HepG2 (cell line): Measurements from ENCODE around the gene TOPORS. TPM values are rescaled to one million over a fixed set of nuclear protein-coding genes. Genes with fewer than 3 reads are reported as not detected.

Experiments used
- ATF7 ChIP-seq, 2 experiments: fragments of 450-650 bp in 1 of 2; sonication (generic) in 1 of 2; formaldehyde crosslinking in 1 of 2; IDR thresholded peaks; 2 replicates each; pipeline versions ENCODE4 v1.4.0 to v1.6.1; 2016 to 2020; ENCODE audit warnings: antibody characterized with exemption in 1 of 2, mild to moderate bottlenecking in 1 of 2, missing genetic modification reagents in 1 of 2
- CENPBD1 ChIP-seq: sonication (generic); formaldehyde crosslinking; IDR thresholded peaks from 2 replicates; pipeline ENCODE4 v1.8.0; 2022; ENCODE audit warnings: missing genetic modification reagents, low read depth, mild to moderate bottlenecking, borderline replicate concordance
- HCFC1 ChIP-seq: fragments of 150-350 bp; IDR thresholded peaks from 2 replicates; pipeline ENCODE4 v1.6.1; 2014; ENCODE audit warnings: low read depth, low read length
- JUN ChIP-seq: sonication (generic); formaldehyde crosslinking; IDR thresholded peaks from 2 replicates; pipeline ENCODE4 v1.4.0; 2020; ENCODE audit warnings: mild to moderate bottlenecking, missing genetic modification reagents
- KDM1A ChIP-seq: IDR thresholded peaks from 2 replicates; pipeline ENCODE4 v1.6.1; 2016; ENCODE audit warnings: missing compliant biosample characterization
- KMT2A ChIP-seq: sonication (generic); formaldehyde crosslinking; IDR thresholded peaks from 2 replicates; pipeline ENCODE4 v1.4.0; 2020; ENCODE audit warnings: missing genetic modification reagents
- NR0B2 ChIP-seq: sonication (generic); formaldehyde crosslinking; IDR thresholded peaks from 2 replicates; pipeline ENCODE4 v1.4.0; 2020; ENCODE audit warnings: mild to moderate bottlenecking, missing genetic modification reagents
- PAWR ChIP-seq: sonication (generic); formaldehyde crosslinking; IDR thresholded peaks from 2 replicates; pipeline ENCODE4 v1.4.0; 2020; ENCODE audit warnings: missing genetic modification reagents, mild to moderate bottlenecking, borderline replicate concordance
- PTBP1 ChIP-seq: fragments of 200-400 bp; formaldehyde crosslinking; IDR thresholded peaks from 2 replicates; pipeline ENCODE4 v1.6.1; 2018; ENCODE audit warnings: low read length, low read depth; ENCODE audit not compliant: poor library complexity, severe bottlenecking
- SATB2 ChIP-seq: sonication (generic); formaldehyde crosslinking; IDR thresholded peaks from 2 replicates; pipeline ENCODE4 v1.5.0; 2020; ENCODE audit warnings: missing genetic modification reagents
- SP140L ChIP-seq: sonication (generic); formaldehyde crosslinking; IDR thresholded peaks from 2 replicates; pipeline ENCODE4 v1.4.0; 2020; ENCODE audit warnings: missing genetic modification reagents, borderline replicate concordance
- WIZ ChIP-seq: sonication (generic); formaldehyde crosslinking; IDR thresholded peaks from 2 replicates; pipeline ENCODE4 v1.5.1; 2020; ENCODE audit warnings: mild to moderate bottlenecking, missing genetic modification reagents
- XRCC5 ChIP-seq: fragments of 200-400 bp; formaldehyde crosslinking; optimal IDR thresholded peaks from 2 replicates; pipeline ENCODE3; 2017; ENCODE audit warnings: mild to moderate bottlenecking, low read length
- ZFP91 ChIP-seq: sonication (generic); formaldehyde crosslinking; IDR thresholded peaks from 2 replicates; pipeline ENCODE4 v1.9.0; 2022; ENCODE audit warnings: missing genetic modification reagents, mild to moderate bottlenecking, borderline replicate concordance
- ZNF180 ChIP-seq: sonication (generic); formaldehyde crosslinking; IDR thresholded peaks from 2 replicates; pipeline ENCODE4 v1.4.0; 2020; ENCODE audit warnings: low read depth, missing genetic modification reagents, borderline replicate concordance
- ZNF615 ChIP-seq: sonication (generic); formaldehyde crosslinking; IDR thresholded peaks from 2 replicates; pipeline ENCODE4 v1.5.0; 2020; ENCODE audit warnings: mild to moderate bottlenecking, missing genetic modification reagents, borderline replicate concordance
- ZNF775 ChIP-seq: sonication (generic); formaldehyde crosslinking; IDR thresholded peaks from 2 replicates; pipeline ENCODE4 v1.4.0; 2020; ENCODE audit warnings: missing genetic modification reagents, mild to moderate bottlenecking, moderate library complexity, borderline replicate concordance
- ZNF792 ChIP-seq: IDR thresholded peaks from 2 replicates; pipeline ENCODE4 v1.6.1; 2016
- ZNF83 ChIP-seq: sonication (generic); formaldehyde crosslinking; IDR thresholded peaks from 2 replicates; pipeline ENCODE4 v1.4.0; 2020; ENCODE audit warnings: missing genetic modification reagents, mild to moderate bottlenecking, borderline replicate concordance
- polyA plus RNA-seq, 8 experiments: library from polyadenylated mRNA; depleted of rRNA in 3 of 8; stranded (reverse) in 7 of 8; unstranded in 1 of 8; fragments of >200 nt; fragmentation: Illumina TruSeq in 4 of 8; extraction: Trizol in 4 of 8; gene quantifications; 2 replicates each; pipeline versions ENCODE4 v1.2.1 to v1.2.3, GENCODE V29; 2011 to 2016; ENCODE audit warnings: low read depth in 4 of 8, missing spikeins in 1 of 8, mixed read lengths in 1 of 8; ENCODE audit not compliant: insufficient read depth in 1 of 8
- total RNA-seq, 5 experiments: library from RNA; depleted of rRNA; stranded (reverse); fragments of >200 nt; fragmentation: Illumina TruSeq; extraction: Trizol; gene quantifications; 2 replicates each; pipeline ENCODE4 v1.2.3, GENCODE V29; 2016; ENCODE audit warnings: low read depth in 1 of 5
- TF ChIP-seq, protein P1 (sequence below): IDR thresholded peaks from 2 replicates; pipeline ENCODE4 v1.6.1; 2016; ENCODE audit warnings: missing compliant biosample characterization, missing genetic modification reagents, borderline replicate concordance
- TF ChIP-seq, protein P2 (sequence below): sonication (generic); formaldehyde crosslinking; IDR thresholded peaks from 2 replicates; pipeline ENCODE4 v1.5.0; 2020; ENCODE audit warnings: missing genetic modification reagents
- TF ChIP-seq, protein P3 (sequence below): sonication (generic); formaldehyde crosslinking; IDR thresholded peaks from 2 replicates; pipeline ENCODE4 v1.4.0; 2020; ENCODE audit warnings: mild to moderate bottlenecking, missing genetic modification reagents, borderline replicate concordance

The TOPORS gene
- total and polyA plus RNA-seq, 2 of the 13 experiments (the other 11 are each of a cell fraction or from before 2014, with no cell fraction given), result 6.8 to 19.6 TPM

DNA sequence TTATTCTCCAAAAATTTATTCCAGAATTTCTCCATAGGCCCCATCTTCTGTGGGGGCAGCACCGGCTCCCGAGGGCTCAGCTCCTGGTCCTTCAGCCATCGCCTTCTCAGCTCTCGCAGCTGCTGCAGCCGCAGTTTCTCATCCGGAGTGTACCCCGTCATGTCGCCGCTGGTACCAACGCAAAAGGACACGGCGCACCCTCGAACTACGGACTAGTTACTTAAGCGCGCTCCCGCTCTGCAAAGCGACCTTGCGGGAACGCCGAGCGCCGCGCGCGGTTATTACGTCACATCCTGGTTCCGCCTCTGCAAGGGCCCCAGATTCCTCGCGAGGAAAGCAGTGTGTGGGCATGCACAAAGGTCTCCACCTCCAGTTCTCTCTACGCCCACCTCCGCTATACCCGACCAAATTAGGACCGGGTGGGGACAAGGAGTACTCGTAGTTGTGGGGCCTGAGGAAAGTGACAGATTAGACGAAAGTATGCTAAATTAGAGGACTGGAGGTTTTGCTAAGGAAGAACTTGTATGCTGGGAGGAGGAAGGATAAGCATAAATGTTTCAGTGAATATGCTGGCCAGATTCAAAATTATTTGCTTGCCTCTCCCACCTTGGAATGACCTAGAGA lies 20.6 kb upstream of the TOPORS start, which contains the start of gene NDUFB6 (continued):
- no peak for TF ChIP-seq SATB2 (CRISPR knock-in tag)
- no peak for TF ChIP-seq KDM1A (CRISPR knock-in tag)
- TF ChIP-seq KMT2A (CRISPR knock-in tag), result peak; percentile 87
- TF ChIP-seq, protein P1, sequence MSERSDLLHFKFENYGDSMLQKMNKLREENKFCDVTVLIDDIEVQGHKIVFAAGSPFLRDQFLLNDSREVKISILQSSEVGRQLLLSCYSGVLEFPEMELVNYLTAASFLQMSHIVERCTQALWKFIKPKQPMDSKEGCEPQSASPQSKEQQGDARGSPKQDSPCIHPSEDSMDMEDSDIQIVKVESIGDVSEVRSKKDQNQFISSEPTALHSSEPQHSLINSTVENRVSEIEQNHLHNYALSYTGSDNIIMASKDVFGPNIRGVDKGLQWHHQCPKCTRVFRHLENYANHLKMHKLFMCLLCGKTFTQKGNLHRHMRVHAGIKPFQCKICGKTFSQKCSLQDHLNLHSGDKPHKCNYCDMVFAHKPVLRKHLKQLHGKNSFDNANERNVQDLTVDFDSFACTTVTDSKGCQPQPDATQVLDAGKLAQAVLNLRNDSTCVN (CRISPR knock-in tag), result no peak
- TF ChIP-seq ZNF792 (CRISPR knock-in tag), result peak; percentile 51; the same call in 1 of the 2 replicates
- no peak for TF ChIP-seq PAWR
- TF ChIP-seq JUN (CRISPR knock-in tag), result no peak; the same call in 1 of the 2 replicates
- no peak for TF ChIP-seq NR0B2
- no peak for TF ChIP-seq ZNF83 (CRISPR knock-in tag)
- no peak for TF ChIP-seq SP140L (CRISPR knock-in tag)
- TF ChIP-seq ZNF775, result 0 out of 2 replicates have a peak, but pooled peaks have one; percentile 47
- TF ChIP-seq ATF7 (IDR thresholded peaks at IDR 0.05), result peak; percentile 72
- TF ChIP-seq ATF7 (CRISPR knock-in tag; IDR thresholded peaks at IDR 0.05), result peak; percentile 81
- TF ChIP-seq CENPBD1 (CRISPR knock-in tag), result no peak
- TF ChIP-seq, protein P2, sequence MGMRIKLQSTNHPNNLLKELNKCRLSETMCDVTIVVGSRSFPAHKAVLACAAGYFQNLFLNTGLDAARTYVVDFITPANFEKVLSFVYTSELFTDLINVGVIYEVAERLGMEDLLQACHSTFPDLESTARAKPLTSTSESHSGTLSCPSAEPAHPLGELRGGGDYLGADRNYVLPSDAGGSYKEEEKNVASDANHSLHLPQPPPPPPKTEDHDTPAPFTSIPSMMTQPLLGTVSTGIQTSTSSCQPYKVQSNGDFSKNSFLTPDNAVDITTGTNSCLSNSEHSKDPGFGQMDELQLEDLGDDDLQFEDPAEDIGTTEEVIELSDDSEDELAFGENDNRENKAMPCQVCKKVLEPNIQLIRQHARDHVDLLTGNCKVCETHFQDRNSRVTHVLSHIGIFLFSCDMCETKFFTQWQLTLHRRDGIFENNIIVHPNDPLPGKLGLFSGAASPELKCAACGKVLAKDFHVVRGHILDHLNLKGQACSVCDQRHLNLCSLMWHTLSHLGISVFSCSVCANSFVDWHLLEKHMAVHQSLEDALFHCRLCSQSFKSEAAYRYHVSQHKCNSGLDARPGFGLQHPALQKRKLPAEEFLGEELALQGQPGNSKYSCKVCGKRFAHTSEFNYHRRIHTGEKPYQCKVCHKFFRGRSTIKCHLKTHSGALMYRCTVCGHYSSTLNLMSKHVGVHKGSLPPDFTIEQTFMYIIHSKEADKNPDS (CRISPR knock-in tag), result no peak
- TF ChIP-seq ZNF180, result no peak
- peak; percentile 68 for TF ChIP-seq HCFC1
- no peak for TF ChIP-seq PTBP1
- TF ChIP-seq, protein P3, sequence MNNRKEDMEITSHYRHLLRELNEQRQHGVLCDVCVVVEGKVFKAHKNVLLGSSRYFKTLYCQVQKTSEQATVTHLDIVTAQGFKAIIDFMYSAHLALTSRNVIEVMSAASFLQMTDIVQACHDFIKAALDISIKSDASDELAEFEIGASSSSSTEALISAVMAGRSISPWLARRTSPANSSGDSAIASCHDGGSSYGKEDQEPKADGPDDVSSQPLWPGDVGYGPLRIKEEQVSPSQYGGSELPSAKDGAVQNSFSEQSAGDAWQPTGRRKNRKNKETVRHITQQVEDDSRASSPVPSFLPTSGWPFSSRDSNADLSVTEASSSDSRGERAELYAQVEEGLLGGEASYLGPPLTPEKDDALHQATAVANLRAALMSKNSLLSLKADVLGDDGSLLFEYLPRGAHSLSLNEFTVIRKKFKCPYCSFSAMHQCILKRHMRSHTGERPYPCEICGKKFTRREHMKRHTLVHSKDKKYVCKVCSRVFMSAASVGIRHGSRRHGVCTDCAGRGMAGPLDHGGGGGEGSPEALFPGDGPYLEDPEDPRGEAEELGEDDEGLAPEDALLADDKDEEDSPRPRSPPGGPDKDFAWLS (CRISPR knock-in tag), result no peak
- TF ChIP-seq ZFP91 (CRISPR knock-in tag), result peak; percentile 90
- TF ChIP-seq ZNF615, result no peak
- no peak for TF ChIP-seq WIZ (CRISPR knock-in tag)
- TF ChIP-seq XRCC5, result peak; percentile 68
